Activated CD4-positive, alpha-beta T cell treated with anti-CD3 and anti-CD28 coated beads, Interleukin-2, amount 10 ng/mL, durations not matched to agents 24 days and 14 days (primary cell): ENCODE results near the gene CR1L. TPM values are rescaled to one million over a fixed set of nuclear protein-coding genes. Genes with fewer than 3 reads are reported as not detected.
"Not testable (repeated sequence)": the region's sequence is repeated elsewhere in the genome, so short reads cannot be mapped to it uniquely, and the experiment has no call there.

Experiments
- DNase-seq: peaks from one replicate; pipeline ENCODE4 v3.0.0; 2022
- H3K27ac Mint-ChIP-seq: one replicate; pipeline ENCODE4 v1.8.0; 2022; ENCODE audit warnings: mild to moderate bottlenecking, mixed read lengths
- H3K27me3 Mint-ChIP-seq: one replicate; pipeline ENCODE4 v1.8.0; 2022; ENCODE audit warnings: mixed read lengths
- H3K36me3 Mint-ChIP-seq: one replicate; pipeline ENCODE4 v1.8.0; 2022; ENCODE audit warnings: low read depth, mild to moderate bottlenecking, mixed read lengths
- H3K4me1 Mint-ChIP-seq: one replicate; pipeline ENCODE4 v1.8.0; 2021; ENCODE audit warnings: mixed read lengths
- H3K4me3 Mint-ChIP-seq: one replicate; pipeline ENCODE4 v1.8.0; 2022; ENCODE audit warnings: mild to moderate bottlenecking, moderate library complexity, mixed read lengths
- H3K9me3 Mint-ChIP-seq: one replicate; pipeline ENCODE4 v1.8.0; 2021; ENCODE audit warnings: mixed read lengths
- intact Hi-C: fragments of 100-400 bp; cut with micrococcal nuclease; formaldehyde crosslinking; loops from one replicate; pipeline ENCODE4 v1.15.1; 2023
- total RNA-seq: library from RNA; stranded (reverse); gene quantifications from 2 replicates; pipeline ENCODE4 v1.2.3, GENCODE V29; 2022

Gene CR1L
- total RNA-seq, 1 donor from 2014 or later: not detected

GRCh38 chr1:207680590-207681388 is 35.9 kb downstream of the CR1L start:
- H3K27ac Mint-ChIP-seq, DNase-seq, H3K36me3 Mint-ChIP-seq, H3K4me3 Mint-ChIP-seq, intact Hi-C loops, H3K9me3 Mint-ChIP-seq, H3K4me1 Mint-ChIP-seq: not testable (repeated sequence)
- H3K27me3 Mint-ChIP-seq: peaks cover 33% of the 10 kb centered on the region

GRCh38 chr1:207682872-207683434 is 38.0 kb downstream of the CR1L start:
- H3K4me3 Mint-ChIP-seq, H3K9me3 Mint-ChIP-seq, H3K4me1 Mint-ChIP-seq, DNase-seq, H3K36me3 Mint-ChIP-seq, H3K27ac Mint-ChIP-seq, intact Hi-C loops: not testable (repeated sequence)
- peaks cover 28% of the 10 kb centered on the region for H3K27me3 Mint-ChIP-seq

GRCh38 chr1:207690551-207690950 is 45.6 kb downstream of the CR1L start:
- H3K4me3 Mint-ChIP-seq, H3K36me3 Mint-ChIP-seq, intact Hi-C loops, H3K4me1 Mint-ChIP-seq, H3K27ac Mint-ChIP-seq, H3K9me3 Mint-ChIP-seq, DNase-seq: not testable (repeated sequence)
- H3K27me3 Mint-ChIP-seq: peaks cover 28% of the 10 kb centered on the region

- no peak overlapping the region for H3K27ac Mint-ChIP-seq
- peaks cover 27% of the 10 kb centered on the region for H3K27me3 Mint-ChIP-seq
Measured at GRCh38 chr1:207691010-207691409, 46.1 kb downstream of the CR1L start.

GRCh38 chr1:207691841-207692240 is 46.9 kb downstream of the CR1L start:
- DNase-seq: peak; percentile 3
- intact Hi-C loops: no loop called here
- Mint-ChIP-seq H3K4me1 (no peaks in the 10 kb centered on the region), H3K27me3 (peaks cover 27% of the 10 kb centered on the region), H3K4me3 (no peak overlapping the region), H3K36me3 (no peaks in the 10 kb centered on the region), H3K9me3 (no peaks in the 10 kb centered on the region), H3K27ac (no peak overlapping the region)

More at GRCh38 chr1:207691010-207691409, 46.1 kb downstream of the CR1L start:
- no peaks in the 10 kb centered on the region for H3K4me1 Mint-ChIP-seq
- no peaks in the 10 kb centered on the region for H3K9me3 Mint-ChIP-seq
- intact Hi-C loops: no loop called here
- H3K4me3 Mint-ChIP-seq: no peak overlapping the region
- DNase-seq: no peak
- no peaks in the 10 kb centered on the region for H3K36me3 Mint-ChIP-seq

GRCh38 chr1:207692291-207692690 is 47.4 kb downstream of the CR1L start:
- peaks cover 27% of the 10 kb centered on the region for H3K27me3 Mint-ChIP-seq
- H3K36me3 Mint-ChIP-seq, intact Hi-C loops, H3K4me3 Mint-ChIP-seq, H3K4me1 Mint-ChIP-seq, H3K9me3 Mint-ChIP-seq, H3K27ac Mint-ChIP-seq: not testable (repeated sequence)
- DNase-seq: peak; percentile 39

- Mint-ChIP-seq H3K27ac (no peak overlapping the region), H3K4me1 (no peaks in the 10 kb centered on the region), H3K9me3 (no peaks in the 10 kb centered on the region), H3K27me3 (peaks cover 15% of the 10 kb centered on the region), H3K36me3 (no peaks in the 10 kb centered on the region), H3K4me3 (no peak overlapping the region)
- peak; percentile 48 for DNase-seq
- intact Hi-C loops: no loop called here
Measured at GRCh38 chr1:207695891-207696290, 51.0 kb downstream of the CR1L start.

GRCh38 chr1:207698822-207699483 is 54.0 kb downstream of the CR1L start:
- Mint-ChIP-seq H3K36me3 (no peaks in the 10 kb centered on the region), H3K27me3 (peaks cover 10% of the 10 kb centered on the region), H3K4me3 (no peak overlapping the region), H3K27ac (no peak overlapping the region), H3K9me3 (no peaks in the 10 kb centered on the region), H3K4me1 (no peaks in the 10 kb centered on the region)
- peak; percentile 80 for DNase-seq
- intact Hi-C loops: no loop called here

GRCh38 chr1:207702317-207702716 is 57.4 kb downstream of the CR1L start:
- no peak overlapping the region for H3K4me3 Mint-ChIP-seq

GRCh38 chr1:207703712-207704111 is 58.8 kb downstream of the CR1L start:
- H3K27ac Mint-ChIP-seq: no peak overlapping the region
- no peak for DNase-seq
- no peaks in the 10 kb centered on the region for H3K36me3 Mint-ChIP-seq
- H3K4me1 Mint-ChIP-seq: no peaks in the 10 kb centered on the region
- H3K9me3 Mint-ChIP-seq: no peaks in the 10 kb centered on the region
- H3K4me3 Mint-ChIP-seq: no peak overlapping the region
- H3K27me3 Mint-ChIP-seq: peaks cover 6% of the 10 kb centered on the region
- intact Hi-C loops: no loop called here

More at GRCh38 chr1:207702317-207702716, 57.4 kb downstream of the CR1L start:
- H3K27ac Mint-ChIP-seq: no peak overlapping the region
- H3K36me3 Mint-ChIP-seq: no peaks in the 10 kb centered on the region
- H3K4me1 Mint-ChIP-seq: no peaks in the 10 kb centered on the region
- no peaks in the 10 kb centered on the region for H3K9me3 Mint-ChIP-seq
- DNase-seq: peak; percentile 16
- intact Hi-C loops: no loop called here
- peaks cover 10% of the 10 kb centered on the region for H3K27me3 Mint-ChIP-seq

- H3K4me1 Mint-ChIP-seq, intact Hi-C loops, H3K4me3 Mint-ChIP-seq, H3K36me3 Mint-ChIP-seq, H3K27ac Mint-ChIP-seq, H3K27me3 Mint-ChIP-seq, H3K9me3 Mint-ChIP-seq, DNase-seq: not testable (repeated sequence)
Measured at GRCh38 chr1:207708004-207708403, 63.1 kb downstream of the CR1L start.

GRCh38 chr1:207711285-207711684 is 66.4 kb downstream of the CR1L start:
- H3K27ac Mint-ChIP-seq: no peak overlapping the region
- no peak overlapping the region for H3K4me3 Mint-ChIP-seq
- peaks cover 6% of the 10 kb centered on the region for H3K27me3 Mint-ChIP-seq
- no peaks in the 10 kb centered on the region for H3K9me3 Mint-ChIP-seq
- H3K4me1 Mint-ChIP-seq: no peaks in the 10 kb centered on the region
- no peaks in the 10 kb centered on the region for H3K36me3 Mint-ChIP-seq
- intact Hi-C loops: loop anchor here (5.0 kb wide), 1 partner anchor 86 kb away; no protein-coding TSS in a partner anchor
- DNase-seq: peak; percentile 57

GRCh38 chr1:207712701-207713100 is 67.8 kb downstream of the CR1L start:
- H3K4me3 Mint-ChIP-seq, H3K9me3 Mint-ChIP-seq, H3K27me3 Mint-ChIP-seq, DNase-seq, H3K4me1 Mint-ChIP-seq, H3K36me3 Mint-ChIP-seq, H3K27ac Mint-ChIP-seq: not testable (repeated sequence)
- intact Hi-C loops: loop anchor here (5.0 kb wide), 1 partner anchor 85 kb away; no protein-coding TSS in a partner anchor

- Mint-ChIP-seq H3K27ac (no peak overlapping the region), H3K4me1 (no peaks in the 10 kb centered on the region), H3K36me3 (no peaks in the 10 kb centered on the region), H3K9me3 (no peaks in the 10 kb centered on the region), H3K4me3 (no peak overlapping the region), H3K27me3 (peaks cover 6% of the 10 kb centered on the region)
- intact Hi-C loops: loop anchor here (5.0 kb wide), 1 partner anchor 84 kb away; no protein-coding TSS in a partner anchor
- DNase-seq: peak; percentile 60
Measured at GRCh38 chr1:207713529-207713928, 68.6 kb downstream of the CR1L start.
